HEK293 (cell line): ENCODE data around the gene APLP2.

ENCODE experiments used
- CTCF ChIA-PET: fragments of 350-600 bp; formaldehyde crosslinking; extraction: SDS; loops from one replicate; lab custom pipeline; 2021; ENCODE audit warnings: antibody characterized with exemption; lab: Yijun Ruan, JAX
- POLR2A ChIA-PET: fragments of 300-600 bp; formaldehyde crosslinking; extraction: SDS; loops from one replicate; lab custom pipeline; 2020; ENCODE audit warnings: antibody characterized with exemption, inconsistent platforms; lab: Yijun Ruan, JAX
- H3K27ac ChIP-seq: fragments of 200-500 bp; sonication (Bioruptor generic); 2 replicates; pipeline ENCODE4 v1.5.1; 2014; ENCODE audit warnings: low read depth, low read length, control low read depth, inconsistent platforms; ENCODE audit errors: extremely low read depth
- H3K36me3 ChIP-seq, 2 experiments: fragments of 200-500 bp in 1 of 2; sonication (Bioruptor generic) in 1 of 2; 1 replicate in 1 of 2; 2 replicates in 1 of 2; pipeline ENCODE4 v1.5.1; 2014 to 2017; ENCODE audit warnings: inconsistent platforms in 2 of 2, low read length in 2 of 2; ENCODE audit not compliant: control insufficient read depth in 2 of 2, insufficient read depth in 1 of 2
- H3K4me1 ChIP-seq: fragments of 200-500 bp; sonication (Bioruptor generic); 2 replicates; pipeline ENCODE4 v1.5.1; 2014; ENCODE audit warnings: mild to moderate bottlenecking, low read length, inconsistent platforms; ENCODE audit not compliant: control insufficient read depth, insufficient read depth
- H3K4me3 ChIP-seq: 2 replicates; pipeline ENCODE4 v1.5.1; 2011; ENCODE audit warnings: low read depth, mild to moderate bottlenecking, control low read depth, low read length, moderate library complexity
- H3K9me3 ChIP-seq: fragments of 200-500 bp; sonication (Bioruptor generic); 2 replicates; pipeline ENCODE4 v1.5.1; 2014; ENCODE audit warnings: low read depth, low read length, inconsistent platforms; ENCODE audit not compliant: control insufficient read depth, insufficient read depth
- BCL11A ChIP-seq: fragments of 450-650 bp; formaldehyde crosslinking; IDR thresholded peaks from 2 replicates; pipeline ENCODE4 v1.5.1; 2016; ENCODE audit warnings: low read depth, missing biosample characterization, missing genetic modification characterization
- FEZF1 ChIP-seq: fragments of 450-650 bp; formaldehyde crosslinking; IDR thresholded peaks from 2 replicates; pipeline ENCODE4 v1.5.1; 2016; ENCODE audit warnings: missing biosample characterization, missing genetic modification characterization
- KLF8 ChIP-seq: fragments of 450-650 bp; formaldehyde crosslinking; IDR thresholded peaks from 2 replicates; pipeline ENCODE4 v1.5.1; 2016; ENCODE audit warnings: missing biosample characterization, missing genetic modification characterization
- MEIS1 ChIP-seq: sonication (generic); formaldehyde crosslinking; IDR thresholded peaks from 2 replicates; pipeline ENCODE4 v1.8.1; 2022; ENCODE audit warnings: missing genetic modification reagents, mild to moderate bottlenecking, borderline replicate concordance
- OSR2 ChIP-seq: fragments of 450-650 bp; formaldehyde crosslinking; IDR thresholded peaks from 2 replicates; pipeline ENCODE4 v1.5.1; 2016; ENCODE audit warnings: missing biosample characterization, missing genetic modification characterization
- OVOL3 ChIP-seq: fragments of 450-650 bp; formaldehyde crosslinking; IDR thresholded peaks from 2 replicates; pipeline ENCODE4 v1.5.1; 2016; ENCODE audit warnings: missing biosample characterization, missing genetic modification characterization
- WT1 ChIP-seq: fragments of 450-650 bp; formaldehyde crosslinking; IDR thresholded peaks from 2 replicates; pipeline ENCODE4 v1.5.1; 2016; ENCODE audit warnings: missing biosample characterization, missing genetic modification characterization
- ZBTB17 ChIP-seq: fragments of 450-650 bp; formaldehyde crosslinking; IDR thresholded peaks from 2 replicates; pipeline ENCODE4 v1.5.1; 2016; ENCODE audit warnings: missing biosample characterization, missing genetic modification characterization
- ZBTB48 ChIP-seq: fragments of 450-650 bp; formaldehyde crosslinking; IDR thresholded peaks from 2 replicates; pipeline ENCODE4 v1.5.1; 2016; ENCODE audit warnings: missing biosample characterization, missing genetic modification characterization
- ZFP3 ChIP-seq: fragments of 450-650 bp; formaldehyde crosslinking; IDR thresholded peaks from 2 replicates; pipeline ENCODE4 v1.5.1; 2016; ENCODE audit warnings: low read depth, missing biosample characterization, missing genetic modification characterization
- ZNF112 ChIP-seq: fragments of 450-650 bp; formaldehyde crosslinking; IDR thresholded peaks from 2 replicates; pipeline ENCODE4 v1.5.0; 2017; ENCODE audit warnings: missing biosample characterization, missing genetic modification characterization
- ZNF121 ChIP-seq: fragments of 450-650 bp; formaldehyde crosslinking; IDR thresholded peaks from 2 replicates; pipeline ENCODE4 v1.5.1; 2016; ENCODE audit warnings: missing biosample characterization, missing genetic modification characterization
- ZNF239 ChIP-seq: fragments of 450-650 bp; formaldehyde crosslinking; IDR thresholded peaks from 2 replicates; pipeline ENCODE4 v1.5.1; 2016; ENCODE audit warnings: missing biosample characterization, missing genetic modification characterization
- ZNF37A ChIP-seq: fragments of 450-650 bp; IDR thresholded peaks from 2 replicates; pipeline ENCODE4 v1.5.1; 2018; ENCODE audit warnings: missing biosample characterization, missing genetic modification characterization
- ZNF571 ChIP-seq: fragments of 450-650 bp; formaldehyde crosslinking; IDR thresholded peaks from 2 replicates; pipeline ENCODE4 v1.5.0; 2017; ENCODE audit warnings: missing biosample characterization, missing genetic modification characterization
- ZNF670 ChIP-seq: fragments of 450-650 bp; formaldehyde crosslinking; IDR thresholded peaks from 2 replicates; pipeline ENCODE4 v1.5.1; 2016; ENCODE audit warnings: missing biosample characterization, missing genetic modification characterization, low read depth
- ZNF707 ChIP-seq: fragments of 450-650 bp; formaldehyde crosslinking; IDR thresholded peaks from 2 replicates; pipeline ENCODE4 v1.5.1; 2016; ENCODE audit warnings: missing biosample characterization, missing genetic modification characterization
- ZXDB ChIP-seq: fragments of 450-650 bp; formaldehyde crosslinking; IDR thresholded peaks from 2 replicates; pipeline ENCODE4 v1.5.1; 2016; ENCODE audit warnings: missing biosample characterization, missing genetic modification characterization
- TF ChIP-seq, protein P1 (sequence below): fragments of 450-650 bp; formaldehyde crosslinking; IDR thresholded peaks from 2 replicates; pipeline ENCODE4 v1.5.1; 2016; ENCODE audit warnings: missing biosample characterization, missing genetic modification characterization, borderline replicate concordance
- TF ChIP-seq, protein P2 (sequence below): fragments of 450-650 bp; formaldehyde crosslinking; IDR thresholded peaks from 2 replicates; pipeline ENCODE4 v1.5.1; 2016; ENCODE audit warnings: missing biosample characterization, missing genetic modification characterization
- TF ChIP-seq, protein P3 (sequence below): fragments of 450-650 bp; formaldehyde crosslinking; IDR thresholded peaks from 2 replicates; pipeline ENCODE4 v1.5.1; 2016; ENCODE audit warnings: missing biosample characterization, missing genetic modification characterization

APLP2 gene

DNA sequence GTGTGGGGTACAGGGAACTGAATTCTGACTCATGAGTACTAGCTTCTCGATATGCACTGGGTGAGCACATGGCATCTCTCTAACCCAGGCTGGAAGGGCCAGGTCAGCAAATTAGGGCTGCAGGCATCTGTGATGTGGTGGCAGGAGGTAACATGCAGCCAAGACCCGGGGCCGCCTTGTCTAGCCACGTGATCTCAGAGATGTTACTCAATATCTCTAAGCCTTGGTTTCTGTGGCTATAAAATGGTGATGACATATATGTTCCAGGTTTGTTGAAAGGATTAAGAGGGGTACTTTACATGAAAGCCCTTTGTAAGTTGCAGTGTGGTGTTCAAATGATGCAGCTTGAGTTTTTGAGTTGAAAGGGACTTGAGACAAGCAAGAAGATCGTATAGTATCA is 93.0 kb downstream of the APLP2 start:
- CTCF ChIA-PET: interaction anchor here (1.1 kb wide), 1 partner anchor 31 kb away, joined by 5 read pairs; no protein-coding TSS in a partner anchor
- no peaks in the 10 kb centered on the region for H3K9me3 ChIP-seq
- H3K36me3 ChIP-seq: no peaks in the 10 kb centered on the region
- no peak overlapping the region for H3K27ac ChIP-seq
- TF ChIP-seq ZNF571: no peak
- no peak for TF ChIP-seq ZNF37A (tag by site-specific recombination)
- TF ChIP-seq OVOL3 (tag by site-specific recombination): no peak
- TF ChIP-seq BCL11A (tag by site-specific recombination): no peak
- TF ChIP-seq, all 188 proteins: peak for 0
- Histone ChIP-seq H3K4me1 (no peaks in the 10 kb centered on the region), H3K4me3 (no peak overlapping the region)
- POLR2A ChIA-PET: no interaction called here

DNA sequence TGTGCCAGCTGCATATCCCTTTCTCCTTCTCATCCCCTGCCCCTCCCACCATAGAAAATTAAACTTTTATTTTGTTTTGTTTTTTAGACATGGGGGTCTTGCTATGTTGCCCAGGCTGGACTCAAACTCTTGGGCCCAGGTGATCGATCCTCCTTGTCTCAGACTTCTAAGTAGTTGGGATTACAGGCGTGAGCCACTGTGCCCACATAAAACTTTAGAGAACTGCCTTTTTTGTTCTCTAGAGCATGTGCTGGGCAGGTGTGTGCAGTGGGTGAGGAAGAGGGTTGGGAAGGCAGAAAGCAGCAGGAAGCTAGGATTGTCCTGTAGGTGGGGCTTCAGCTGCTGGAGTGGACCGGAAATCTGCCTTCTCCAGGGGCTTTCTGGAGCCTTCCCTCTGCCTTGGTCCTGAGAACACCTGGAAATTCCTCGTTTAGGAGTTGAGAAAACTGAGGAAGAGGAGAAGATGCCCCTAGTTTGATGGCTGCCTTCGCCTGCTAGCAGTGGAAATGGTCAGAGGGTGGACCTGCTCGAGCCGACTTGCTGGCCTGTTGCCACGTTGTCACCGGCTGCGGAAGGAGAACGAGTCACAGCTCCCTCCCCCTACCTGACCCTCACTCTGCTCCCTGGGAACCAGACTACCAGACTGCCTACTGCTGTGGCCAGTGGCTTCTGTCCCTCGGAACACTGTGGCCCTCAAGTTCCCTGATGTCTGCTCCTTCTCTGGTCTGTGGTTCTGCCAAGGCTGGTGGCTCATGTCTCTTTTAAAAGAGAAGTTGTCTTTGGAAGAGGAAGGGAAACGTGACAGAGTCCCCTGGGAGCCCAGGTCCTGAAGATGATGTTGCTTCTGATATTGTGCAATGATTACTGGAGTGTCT is 93.9 kb downstream of the APLP2 start:
- H3K4me1 ChIP-seq: no peaks in the 10 kb centered on the region
- H3K36me3 ChIP-seq: no peaks in the 10 kb centered on the region
- POLR2A ChIA-PET: no interaction called here
- H3K4me3 ChIP-seq: peak overlapping the region; percentile 10
- TF ChIP-seq ZXDB (tag by site-specific recombination) (peak; percentile 64), ZNF670 (tag by site-specific recombination) (no peak), ZBTB48 (tag by site-specific recombination) (0 out of 2 replicates have a peak, but pooled peaks have one; percentile 43), ZNF121 (peak; percentile 61; the same call in 1 of the 2 replicates), KLF8 (no peak), OVOL3 (tag by site-specific recombination) (no peak), OSR2 (tag by site-specific recombination) (no peak), MEIS1 (CRISPR knock-in tag) (no peak), ZBTB17 (tag by site-specific recombination) (peak; percentile 32; the same call in 1 of the 2 replicates)
- TF ChIP-seq, all 188 proteins: peak for 4
- no peak overlapping the region for H3K27ac ChIP-seq
- no peaks in the 10 kb centered on the region for H3K9me3 ChIP-seq
- CTCF ChIA-PET: interaction anchor here (1.1 kb wide), 1 partner anchor 32 kb away, joined by 5 read pairs; no protein-coding TSS in a partner anchor

DNA sequence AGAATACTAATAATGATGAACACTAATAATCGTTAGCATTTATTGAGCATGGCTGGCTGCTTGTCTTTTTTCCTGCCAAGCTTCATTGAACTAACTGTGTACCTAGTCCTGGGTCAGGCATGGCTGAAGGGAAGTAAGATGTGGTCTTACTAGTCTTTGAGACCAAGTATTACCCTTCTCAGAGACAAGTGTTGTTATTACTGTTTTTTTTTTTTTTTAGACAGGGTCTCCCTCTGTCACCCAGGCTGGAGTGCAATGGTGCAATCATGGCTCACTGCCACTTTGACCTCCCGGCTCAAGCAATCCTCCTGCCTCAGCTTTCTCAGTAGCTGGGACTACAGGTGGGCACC is 94.5 kb downstream of the APLP2 start:
- Histone ChIP-seq H3K27ac (no peak overlapping the region), H3K36me3 (no peaks in the 10 kb centered on the region), H3K9me3 (no peaks in the 10 kb centered on the region), H3K4me1 (no peaks in the 10 kb centered on the region), H3K4me3 (no peak overlapping the region)
- CTCF ChIA-PET: interaction anchor here (0.6 kb wide), 1 partner anchor 9 kb away, joined by 3 read pairs; no protein-coding TSS in a partner anchor
- TF ChIP-seq WT1 (tag by site-specific recombination) (no peak), ZNF239 (tag by site-specific recombination) (no peak)
- POLR2A ChIA-PET: no interaction called here

DNA sequence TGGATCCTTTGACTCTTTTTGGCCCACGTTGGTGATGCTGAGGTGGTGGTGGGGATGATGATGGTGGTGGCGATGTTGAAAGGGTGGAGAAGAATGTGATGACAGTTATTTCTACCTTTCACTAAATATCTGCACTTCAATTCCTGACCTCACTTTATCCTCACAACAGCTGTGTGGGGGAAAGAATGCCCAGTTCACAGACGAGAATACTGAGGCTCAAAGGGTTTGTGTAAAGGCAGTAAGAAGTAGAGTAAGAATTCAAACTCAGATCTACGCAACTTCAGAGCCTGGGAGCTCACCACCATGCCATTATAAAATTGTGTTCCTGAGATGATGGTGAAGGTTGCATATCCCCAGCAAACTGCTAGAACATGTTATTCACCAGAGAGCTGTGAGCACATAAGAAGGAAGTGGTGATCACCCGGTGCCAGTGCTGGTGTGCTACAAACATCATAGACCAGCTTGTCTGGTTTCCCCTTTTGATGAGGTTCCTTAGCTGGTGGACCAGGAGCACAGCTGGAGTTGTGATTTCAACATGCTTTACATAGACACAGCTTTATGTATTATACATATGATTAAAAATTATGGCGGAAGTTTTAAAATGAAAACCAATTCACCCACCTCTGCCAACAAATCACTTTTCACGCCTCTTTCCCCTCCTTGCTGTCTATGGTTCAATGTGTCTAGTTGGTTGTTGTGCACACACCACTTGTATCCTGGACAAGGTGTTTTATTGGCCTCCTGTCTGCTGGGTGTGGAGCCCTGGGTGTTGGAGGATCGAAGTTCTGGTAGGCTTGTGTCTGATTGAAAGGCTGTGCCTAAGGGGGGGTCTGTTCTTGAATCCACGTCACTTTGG is 96.1 kb downstream of the APLP2 start:
- H3K27ac ChIP-seq: no peak overlapping the region
- POLR2A ChIA-PET: no interaction called here
- CTCF ChIA-PET: interaction anchor here (1.1 to 1.5 kb wide), 4 partner anchors 15 to 243 kb away, joined by 3 to 4 read pairs (median 4); no protein-coding TSS in a partner anchor
- no peak overlapping the region for H3K4me3 ChIP-seq
- no peaks in the 10 kb centered on the region for H3K36me3 ChIP-seq
- no peaks in the 10 kb centered on the region for H3K9me3 ChIP-seq
- H3K4me1 ChIP-seq: no peaks in the 10 kb centered on the region
- no peak for TF ChIP-seq ZNF112 (tag by site-specific recombination)
- TF ChIP-seq ZFP3: no peak
- TF ChIP-seq, protein P1, sequence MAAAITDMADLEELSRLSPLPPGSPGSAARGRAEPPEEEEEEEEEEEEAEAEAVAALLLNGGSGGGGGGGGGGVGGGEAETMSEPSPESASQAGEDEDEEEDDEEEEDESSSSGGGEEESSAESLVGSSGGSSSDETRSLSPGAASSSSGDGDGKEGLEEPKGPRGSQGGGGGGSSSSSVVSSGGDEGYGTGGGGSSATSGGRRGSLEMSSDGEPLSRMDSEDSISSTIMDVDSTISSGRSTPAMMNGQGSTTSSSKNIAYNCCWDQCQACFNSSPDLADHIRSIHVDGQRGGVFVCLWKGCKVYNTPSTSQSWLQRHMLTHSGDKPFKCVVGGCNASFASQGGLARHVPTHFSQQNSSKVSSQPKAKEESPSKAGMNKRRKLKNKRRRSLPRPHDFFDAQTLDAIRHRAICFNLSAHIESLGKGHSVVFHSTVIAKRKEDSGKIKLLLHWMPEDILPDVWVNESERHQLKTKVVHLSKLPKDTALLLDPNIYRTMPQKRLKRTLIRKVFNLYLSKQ (tag by site-specific recombination): no peak
- TF ChIP-seq, protein P2, sequence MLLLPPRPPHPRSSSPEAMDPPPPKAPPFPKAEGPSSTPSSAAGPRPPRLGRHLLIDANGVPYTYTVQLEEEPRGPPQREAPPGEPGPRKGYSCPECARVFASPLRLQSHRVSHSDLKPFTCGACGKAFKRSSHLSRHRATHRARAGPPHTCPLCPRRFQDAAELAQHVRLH (tag by site-specific recombination): no peak
- TF ChIP-seq FEZF1 (tag by site-specific recombination): no peak
- TF ChIP-seq, protein P3, sequence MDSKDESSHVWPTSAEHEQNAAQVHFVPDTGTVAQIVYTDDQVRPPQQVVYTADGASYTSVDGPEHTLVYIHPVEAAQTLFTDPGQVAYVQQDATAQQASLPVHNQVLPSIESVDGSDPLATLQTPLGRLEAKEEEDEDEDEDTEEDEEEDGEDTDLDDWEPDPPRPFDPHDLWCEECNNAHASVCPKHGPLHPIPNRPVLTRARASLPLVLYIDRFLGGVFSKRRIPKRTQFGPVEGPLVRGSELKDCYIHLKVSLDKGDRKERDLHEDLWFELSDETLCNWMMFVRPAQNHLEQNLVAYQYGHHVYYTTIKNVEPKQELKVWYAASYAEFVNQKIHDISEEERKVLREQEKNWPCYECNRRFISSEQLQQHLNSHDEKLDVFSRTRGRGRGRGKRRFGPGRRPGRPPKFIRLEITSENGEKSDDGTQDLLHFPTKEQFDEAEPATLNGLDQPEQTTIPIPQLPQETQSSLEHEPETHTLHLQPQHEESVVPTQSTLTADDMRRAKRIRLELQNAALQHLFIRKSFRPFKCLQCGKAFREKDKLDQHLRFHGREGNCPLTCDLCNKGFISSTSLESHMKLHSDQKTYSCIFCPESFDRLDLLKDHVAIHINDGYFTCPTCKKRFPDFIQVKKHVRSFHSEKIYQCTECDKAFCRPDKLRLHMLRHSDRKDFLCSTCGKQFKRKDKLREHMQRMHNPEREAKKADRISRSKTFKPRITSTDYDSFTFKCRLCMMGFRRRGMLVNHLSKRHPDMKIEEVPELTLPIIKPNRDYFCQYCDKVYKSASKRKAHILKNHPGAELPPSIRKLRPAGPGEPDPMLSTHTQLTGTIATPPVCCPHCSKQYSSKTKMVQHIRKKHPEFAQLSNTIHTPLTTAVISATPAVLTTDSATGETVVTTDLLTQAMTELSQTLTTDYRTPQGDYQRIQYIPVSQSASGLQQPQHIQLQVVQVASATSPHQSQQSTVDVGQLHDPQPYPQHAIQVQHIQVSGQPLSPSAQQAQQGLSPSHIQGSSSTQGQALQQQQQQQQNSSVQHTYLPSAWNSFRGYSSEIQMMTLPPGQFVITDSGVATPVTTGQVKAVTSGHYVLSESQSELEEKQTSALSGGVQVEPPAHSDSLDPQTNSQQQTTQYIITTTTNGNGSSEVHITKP (tag by site-specific recombination): no peak
- TF ChIP-seq ZNF707 (tag by site-specific recombination): no peak
